ENCODE data around the gene GALNT17. TPM values are rescaled to one million over a fixed set of nuclear protein-coding genes. Genes with fewer than 3 reads are reported as not detected.
A peak's percentile ranks its signal among the peaks of the same experiment; 100 is the strongest.

GALNT17 gene
- total RNA-seq, 4 donors from 2014 or later: 66.0 to 97.9 (median 76.0) TPM

DNA sequence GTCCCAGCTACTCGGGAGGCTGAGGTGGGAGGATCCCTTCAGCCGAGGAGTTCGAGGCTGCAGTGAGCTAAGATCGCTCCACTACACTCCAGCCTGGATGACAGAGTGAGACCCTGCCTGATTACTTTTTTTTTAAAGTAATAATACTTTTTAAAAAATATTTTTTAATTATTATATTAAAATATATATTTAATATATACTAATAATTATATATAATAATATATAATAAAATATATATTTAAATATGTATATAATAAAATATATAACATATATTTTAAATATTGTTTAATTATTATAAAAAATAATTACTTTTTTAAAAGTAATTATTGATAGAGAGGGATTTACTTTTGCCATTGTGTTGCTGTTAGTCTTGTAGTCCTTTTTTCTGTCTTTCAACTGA is 169.2 kb downstream of the GALNT17 start:
- Histone ChIP-seq H3K27me3 (no peaks in the 10 kb centered on the region), H3K4me1 (peaks cover 0 to 29% (median 12%) of the 10 kb centered on the region in 4 donors), H3K4me3 (no peak overlapping the region), H3K27ac (peak overlapping the region; percentile 20 to 74 (median 56)), H3K36me3 (no peaks in the 10 kb centered on the region), H3K9me3 (no peaks in the 10 kb centered on the region)
- no peak for DNase-seq (ENCODE audit: low spot score in 2 of 2)
- WGBS, 2 donors: 74 to 78% methylated on average over 4 of the region's 4 CpGs
- no peak for TF ChIP-seq POLR2A (IDR thresholded peaks at IDR 0.05)
- no peak for TF ChIP-seq EP300 (IDR thresholded peaks at IDR 0.05)
- TF ChIP-seq, protein P1, sequence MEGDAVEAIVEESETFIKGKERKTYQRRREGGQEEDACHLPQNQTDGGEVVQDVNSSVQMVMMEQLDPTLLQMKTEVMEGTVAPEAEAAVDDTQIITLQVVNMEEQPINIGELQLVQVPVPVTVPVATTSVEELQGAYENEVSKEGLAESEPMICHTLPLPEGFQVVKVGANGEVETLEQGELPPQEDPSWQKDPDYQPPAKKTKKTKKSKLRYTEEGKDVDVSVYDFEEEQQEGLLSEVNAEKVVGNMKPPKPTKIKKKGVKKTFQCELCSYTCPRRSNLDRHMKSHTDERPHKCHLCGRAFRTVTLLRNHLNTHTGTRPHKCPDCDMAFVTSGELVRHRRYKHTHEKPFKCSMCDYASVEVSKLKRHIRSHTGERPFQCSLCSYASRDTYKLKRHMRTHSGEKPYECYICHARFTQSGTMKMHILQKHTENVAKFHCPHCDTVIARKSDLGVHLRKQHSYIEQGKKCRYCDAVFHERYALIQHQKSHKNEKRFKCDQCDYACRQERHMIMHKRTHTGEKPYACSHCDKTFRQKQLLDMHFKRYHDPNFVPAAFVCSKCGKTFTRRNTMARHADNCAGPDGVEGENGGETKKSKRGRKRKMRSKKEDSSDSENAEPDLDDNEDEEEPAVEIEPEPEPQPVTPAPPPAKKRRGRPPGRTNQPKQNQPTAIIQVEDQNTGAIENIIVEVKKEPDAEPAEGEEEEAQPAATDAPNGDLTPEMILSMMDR (IDR thresholded peaks at IDR 0.05): no peak

- Histone ChIP-seq H3K36me3 (no peaks in the 10 kb centered on the region), H3K9me3 (no peaks in the 10 kb centered on the region), H3K4me1 (peaks cover 0 to 49% (median 19%) of the 10 kb centered on the region in 4 donors), H3K27me3 (no peaks in the 10 kb centered on the region), H3K27ac (peak overlapping the region in 3 of 4 donors; percentile 18 to 50 (median 26)), H3K4me3 (no peak overlapping the region)
- 11 to 12% methylated on average over 6 of the region's 6 CpGs for WGBS, 2 donors
- no peak for TF ChIP-seq POLR2A (IDR thresholded peaks at IDR 0.05)
- TF ChIP-seq, protein P1 (IDR thresholded peaks at IDR 0.05): no peak
- no peak for TF ChIP-seq EP300 (IDR thresholded peaks at IDR 0.05)
- no peak for DNase-seq (ENCODE audit: low spot score in 2 of 2)
These were observed 171.6 kb downstream of the GALNT17 start for GRCh38 chr7:71303566-71303965.

GRCh38 chr7:71308096-71308495 is 176.2 kb downstream of the GALNT17 start:
- Histone ChIP-seq H3K4me3 (no peak overlapping the region), H3K27me3 (no peaks in the 10 kb centered on the region), H3K27ac (peak overlapping the region; percentile 29 to 90 (median 64)), H3K9me3 (no peaks in the 10 kb centered on the region), H3K36me3 (no peaks in the 10 kb centered on the region), H3K4me1 (peaks cover 0 to 60% (median 13%) of the 10 kb centered on the region in 4 donors)
- peak in 1 of 2 donors; percentile 87 for TF ChIP-seq EP300 (IDR thresholded peaks at IDR 0.05)
- TF ChIP-seq, protein P1 (IDR thresholded peaks at IDR 0.05): no peak
- WGBS, 2 donors: 11 to 17% methylated on average over 6 of the region's 6 CpGs
- peak in 1 of 2 donors; percentile 20 for DNase-seq (ENCODE audit: low spot score in 2 of 2)

DNA sequence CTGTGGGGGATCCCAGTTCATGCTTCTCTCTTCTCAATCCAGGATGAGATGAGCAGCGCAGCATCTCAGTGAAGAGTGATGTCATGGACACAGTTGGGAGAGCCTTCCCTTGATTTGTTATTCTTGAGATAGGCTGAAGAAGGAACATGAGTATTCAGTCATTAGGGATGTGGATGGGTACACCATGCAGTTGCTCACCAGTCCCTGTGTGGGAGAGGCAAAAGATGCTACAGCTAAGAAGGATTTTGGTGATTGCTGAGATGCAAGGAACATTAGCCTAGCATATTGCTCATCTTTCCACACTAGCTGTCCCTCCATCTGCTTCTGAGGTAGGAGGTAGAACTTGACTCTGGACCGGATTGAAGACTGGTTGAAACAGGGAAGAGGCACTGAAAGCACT is 179.6 kb downstream of the GALNT17 start:
- no peaks in the 10 kb centered on the region for H3K9me3 ChIP-seq
- no peak for DNase-seq (ENCODE audit: low spot score in 2 of 2)
- TF ChIP-seq EP300 (IDR thresholded peaks at IDR 0.05) (no peak), POLR2A (IDR thresholded peaks at IDR 0.05) (no peak)
- TF ChIP-seq, protein P1 (IDR thresholded peaks at IDR 0.05): no peak
- no peaks in the 10 kb centered on the region for H3K36me3 ChIP-seq
- WGBS, 2 donors: 77 to 84% methylated on average over 2 of the region's 2 CpGs
- H3K27me3 ChIP-seq: no peaks in the 10 kb centered on the region
- peak overlapping the region in 2 of 4 donors; percentile 71 to 87 for H3K27ac ChIP-seq
- H3K4me3 ChIP-seq: no peak overlapping the region
- peaks cover 0 to 54% (median 13%) of the 10 kb centered on the region in 4 donors for H3K4me1 ChIP-seq

DNA sequence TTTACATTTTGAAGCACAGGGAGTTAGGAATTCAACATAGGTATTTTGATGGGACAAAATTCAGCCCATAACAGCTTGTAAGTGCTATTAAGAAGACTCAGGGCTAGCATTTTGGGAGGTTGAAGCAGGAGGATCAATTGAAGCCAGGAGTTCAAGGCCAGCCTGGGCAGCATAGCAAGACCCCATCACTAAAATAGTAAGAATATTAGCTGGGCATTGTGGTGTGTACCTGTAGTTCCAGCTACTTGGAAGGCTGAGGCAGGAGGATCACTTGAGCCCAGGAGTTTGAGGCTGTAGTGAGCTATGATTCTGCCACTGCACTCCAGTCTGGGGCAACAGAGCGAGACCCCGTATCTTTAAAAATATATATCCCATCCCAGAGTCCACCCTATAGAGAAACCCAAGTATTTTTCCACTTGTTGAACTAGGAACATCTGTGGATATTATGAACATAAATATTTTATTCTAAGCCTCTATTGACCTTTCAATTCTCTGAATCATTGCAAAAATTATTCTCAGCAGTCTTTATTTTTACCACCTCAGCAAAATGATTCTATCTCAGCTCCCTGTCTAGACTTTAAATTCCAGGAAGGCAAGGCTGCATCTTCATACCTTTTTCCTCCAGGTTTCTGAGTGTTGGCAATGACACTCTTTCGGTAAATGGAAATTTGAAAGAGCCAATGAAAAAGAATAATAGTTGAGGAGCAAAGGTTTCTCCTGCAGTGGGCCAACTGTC is 181.0 kb downstream of the GALNT17 start:
- H3K9me3 ChIP-seq: no peaks in the 10 kb centered on the region
- WGBS, 2 donors: 85 to 90% methylated on average over 3 of the region's 3 CpGs
- no peaks in the 10 kb centered on the region for H3K27me3 ChIP-seq
- no peaks in the 10 kb centered on the region for H3K36me3 ChIP-seq
- no peak overlapping the region for H3K4me3 ChIP-seq
- no peak for DNase-seq (ENCODE audit: low spot score in 2 of 2)
- peak overlapping the region in 2 of 4 donors; percentile 71 to 87 for H3K27ac ChIP-seq
- TF ChIP-seq EP300 (IDR thresholded peaks at IDR 0.05) (no peak), POLR2A (IDR thresholded peaks at IDR 0.05) (no peak)
- TF ChIP-seq, protein P1 (IDR thresholded peaks at IDR 0.05): no peak
- peaks cover 0 to 41% (median 8%) of the 10 kb centered on the region in 4 donors for H3K4me1 ChIP-seq
